Cardiac muscle cell (in vitro differentiated cells and primary cell): ENCODE results near the gene STK26. TPM values are rescaled to one million over a fixed set of nuclear protein-coding genes. Genes with fewer than 3 reads are reported as not detected.

ENCODE experiments used
- DNase-seq, 2 donors: peaks; one replicate each; pipeline versions ENCODE4 v3.0.0 to v3.0.0-alpha.2; 2010 to 2017; ENCODE audit warnings: low read depth in 1 of 2, low spot score in 1 of 2
- H3K27ac ChIP-seq: fragments of 200-600 bp; sonication (generic); 2 replicates; pipeline ENCODE4 v1.5.1; 2016
- H3K27me3 ChIP-seq: fragments of 200-600 bp; sonication (generic); 2 replicates; pipeline ENCODE4 v1.6.0; 2016; ENCODE audit warnings: control low read depth
- H3K36me3 ChIP-seq: fragments of 200-600 bp; sonication (generic); 2 replicates; pipeline ENCODE4 v1.5.1; 2016; ENCODE audit warnings: control low read depth
- H3K4me1 ChIP-seq: fragments of 200-600 bp; sonication (generic); 2 replicates; pipeline ENCODE4 v1.8.1; 2017; ENCODE audit warnings: low read depth, mild to moderate bottlenecking, mixed run types
- H3K4me3 ChIP-seq: fragments of 200-600 bp; sonication (generic); 2 replicates; pipeline ENCODE4 v1.5.1; 2016; ENCODE audit warnings: mild to moderate bottlenecking
- H3K9me3 ChIP-seq: fragments of 200-600 bp; sonication (generic); 2 replicates; pipeline ENCODE4 v1.5.1; 2017; ENCODE audit warnings: low read depth, mild to moderate bottlenecking, control low read depth
- polyA plus RNA-seq: library from polyadenylated mRNA; unstranded; fragments of >200 nt; fragmentation: Nextera tagmentation; extraction: Ambion mirVana; gene quantifications from 2 replicates; pipeline ENCODE4 v1.2.1, GENCODE V29; 2016
- total RNA-seq: library from RNA; depleted of rRNA; stranded (reverse); fragments of >200 nt; gene quantifications from 2 replicates; pipeline ENCODE4 v1.2.3, GENCODE V29; 2016
- TF ChIP-seq, protein P1 (sequence below): IDR thresholded peaks from 2 replicates; pipeline ENCODE4 v1.5.1; 2012; ENCODE audit warnings: low read depth, mild to moderate bottlenecking, low read length

STK26 gene
- total and polyA plus RNA-seq, 2 experiments from 2014 or later: 86.1 to 112 TPM

DNA sequence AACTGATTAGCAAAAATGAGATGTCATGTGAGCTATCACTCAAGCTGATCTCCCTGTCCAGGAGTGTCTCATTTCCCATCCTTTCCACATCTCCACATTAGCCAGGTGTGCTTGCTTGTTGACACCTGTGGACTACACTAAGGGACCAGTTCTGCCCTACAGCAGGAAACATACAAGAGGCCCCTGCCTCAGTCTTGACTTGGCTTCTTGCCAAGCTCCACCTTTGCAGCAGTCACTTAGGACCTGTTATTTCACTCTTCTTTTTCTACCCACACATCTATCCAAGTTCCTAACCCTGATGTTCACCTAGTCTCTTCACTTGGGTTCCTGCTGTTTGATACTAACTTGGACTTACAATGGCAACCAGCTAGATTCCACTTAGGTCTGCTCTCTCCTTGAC lies 91.5 kb downstream of the STK26 start:
- H3K27me3 ChIP-seq: no peaks in the 10 kb centered on the region
- TF ChIP-seq, protein P1, sequence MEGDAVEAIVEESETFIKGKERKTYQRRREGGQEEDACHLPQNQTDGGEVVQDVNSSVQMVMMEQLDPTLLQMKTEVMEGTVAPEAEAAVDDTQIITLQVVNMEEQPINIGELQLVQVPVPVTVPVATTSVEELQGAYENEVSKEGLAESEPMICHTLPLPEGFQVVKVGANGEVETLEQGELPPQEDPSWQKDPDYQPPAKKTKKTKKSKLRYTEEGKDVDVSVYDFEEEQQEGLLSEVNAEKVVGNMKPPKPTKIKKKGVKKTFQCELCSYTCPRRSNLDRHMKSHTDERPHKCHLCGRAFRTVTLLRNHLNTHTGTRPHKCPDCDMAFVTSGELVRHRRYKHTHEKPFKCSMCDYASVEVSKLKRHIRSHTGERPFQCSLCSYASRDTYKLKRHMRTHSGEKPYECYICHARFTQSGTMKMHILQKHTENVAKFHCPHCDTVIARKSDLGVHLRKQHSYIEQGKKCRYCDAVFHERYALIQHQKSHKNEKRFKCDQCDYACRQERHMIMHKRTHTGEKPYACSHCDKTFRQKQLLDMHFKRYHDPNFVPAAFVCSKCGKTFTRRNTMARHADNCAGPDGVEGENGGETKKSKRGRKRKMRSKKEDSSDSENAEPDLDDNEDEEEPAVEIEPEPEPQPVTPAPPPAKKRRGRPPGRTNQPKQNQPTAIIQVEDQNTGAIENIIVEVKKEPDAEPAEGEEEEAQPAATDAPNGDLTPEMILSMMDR: no peak
- no peaks in the 10 kb centered on the region for H3K36me3 ChIP-seq
- no peak overlapping the region for H3K27ac ChIP-seq
- H3K4me1 ChIP-seq: peaks cover 5% of the 10 kb centered on the region
- H3K9me3 ChIP-seq: no peaks in the 10 kb centered on the region
- H3K4me3 ChIP-seq: no peak overlapping the region
- DNase-seq: no peak

DNA sequence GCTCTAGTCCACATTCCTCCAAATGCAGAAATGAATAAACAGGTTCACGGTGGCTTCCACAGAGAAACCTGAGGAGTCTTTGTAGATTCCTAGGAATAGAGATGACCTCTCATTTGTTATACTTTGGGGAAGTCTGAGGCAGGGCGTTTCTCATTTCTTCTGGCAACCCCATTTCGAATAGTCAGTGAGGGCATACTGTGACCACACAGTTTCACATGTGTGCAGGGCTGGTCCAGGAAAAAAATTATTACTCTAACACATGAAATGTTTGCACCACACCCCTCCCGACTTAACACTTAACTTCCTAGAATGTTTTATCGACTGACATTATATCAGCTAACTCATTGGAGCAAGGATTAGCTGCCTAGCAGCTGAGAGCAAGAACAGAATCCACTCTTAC lies 92.7 kb downstream of the STK26 start:
- H3K27ac ChIP-seq: no peak overlapping the region
- H3K4me3 ChIP-seq: no peak overlapping the region
- TF ChIP-seq, protein P1: no peak
- peaks cover 5% of the 10 kb centered on the region for H3K4me1 ChIP-seq
- H3K9me3 ChIP-seq: no peaks in the 10 kb centered on the region
- no peaks in the 10 kb centered on the region for H3K27me3 ChIP-seq
- H3K36me3 ChIP-seq: no peaks in the 10 kb centered on the region
- DNase-seq: no peak

DNA sequence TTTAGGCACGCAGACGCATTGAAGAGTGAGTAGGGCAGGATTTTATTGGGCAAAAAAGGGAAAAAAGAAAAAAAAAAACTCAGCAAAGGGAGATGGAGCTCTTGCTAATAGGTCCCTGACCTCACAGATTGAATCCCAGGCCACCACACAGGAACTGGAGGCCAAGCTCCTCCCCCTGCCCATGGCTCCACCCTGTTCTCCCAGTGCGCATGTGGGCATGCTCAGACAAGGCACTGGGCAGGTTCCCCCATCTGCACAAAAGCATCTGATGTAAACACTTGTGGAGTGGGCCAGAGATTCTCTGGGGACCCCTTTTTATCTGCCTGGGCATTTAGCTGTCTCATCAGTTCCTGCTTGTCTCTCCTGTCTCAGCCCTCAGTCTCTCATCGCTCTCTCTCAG lies 95.3 kb downstream of the STK26 start:
- Histone ChIP-seq H3K9me3 (no peaks in the 10 kb centered on the region), H3K36me3 (no peaks in the 10 kb centered on the region), H3K27me3 (no peaks in the 10 kb centered on the region), H3K4me3 (no peak overlapping the region), H3K27ac (no peak overlapping the region), H3K4me1 (peaks cover 5% of the 10 kb centered on the region)
- TF ChIP-seq, protein P1: no peak
- DNase-seq: no peak

DNA sequence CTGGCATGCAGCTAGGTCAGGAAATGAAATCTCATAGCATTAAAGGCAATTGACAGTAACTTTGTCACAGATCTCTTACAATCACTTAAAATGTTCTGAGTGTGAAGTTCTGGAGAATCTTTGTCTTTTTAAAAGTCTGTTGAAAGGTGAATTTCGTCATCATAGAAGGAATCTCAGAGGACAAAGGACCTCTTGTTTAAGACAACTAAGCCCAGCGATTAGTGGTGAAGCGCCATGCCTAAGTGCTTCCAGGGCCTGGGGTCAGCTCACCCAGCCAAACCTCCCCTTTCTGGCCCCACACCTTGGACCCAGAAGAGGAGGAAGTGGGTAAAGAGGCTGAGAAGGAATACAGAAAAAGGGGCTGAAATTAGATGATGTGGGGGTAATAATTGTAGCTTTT lies 96.2 kb downstream of the STK26 start:
- no peak overlapping the region for H3K27ac ChIP-seq
- no peaks in the 10 kb centered on the region for H3K36me3 ChIP-seq
- TF ChIP-seq, protein P1: no peak
- peaks cover 5% of the 10 kb centered on the region for H3K4me1 ChIP-seq
- H3K9me3 ChIP-seq: no peaks in the 10 kb centered on the region
- no peak overlapping the region for H3K4me3 ChIP-seq
- peak in 1 of 2 donors; percentile 27 for DNase-seq
- no peaks in the 10 kb centered on the region for H3K27me3 ChIP-seq

DNA sequence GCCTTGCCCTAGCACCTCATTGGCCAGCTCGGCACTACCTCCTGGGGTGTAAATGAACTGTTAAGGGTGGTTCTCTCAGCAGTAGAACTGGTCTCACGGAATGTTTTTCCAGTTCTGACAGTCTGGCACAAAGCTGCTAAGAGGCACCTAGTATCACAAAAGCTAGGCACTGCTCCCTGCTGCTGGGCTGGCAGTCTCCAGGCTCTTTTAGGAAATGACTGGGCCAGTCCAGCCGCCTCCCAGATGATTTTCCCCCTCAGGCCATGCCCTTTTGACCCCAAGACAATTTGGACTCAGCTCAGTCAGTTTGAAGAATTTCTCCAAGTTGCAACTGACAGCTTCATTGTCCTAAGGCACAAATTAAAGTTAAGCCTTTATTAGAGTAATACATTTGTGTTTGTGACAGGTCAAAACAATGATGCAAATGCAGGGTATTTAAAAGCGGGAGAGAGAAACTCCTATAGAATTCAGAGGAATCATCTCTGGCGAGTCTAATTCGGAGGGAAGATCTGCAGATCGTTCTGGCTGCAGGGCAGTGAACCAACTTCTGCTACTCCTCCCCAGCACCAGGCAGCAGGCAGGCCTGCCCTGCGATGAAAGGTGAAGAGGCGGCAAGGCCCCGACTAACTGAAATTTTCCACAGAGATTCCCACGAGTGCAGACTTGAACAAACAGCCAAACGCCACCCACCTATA lies 96.9 kb downstream of the STK26 start:
- Histone ChIP-seq H3K27ac (no peak overlapping the region), H3K36me3 (no peaks in the 10 kb centered on the region), H3K4me3 (no peak overlapping the region), H3K9me3 (no peaks in the 10 kb centered on the region), H3K27me3 (no peaks in the 10 kb centered on the region), H3K4me1 (peaks cover 4% of the 10 kb centered on the region)
- TF ChIP-seq, protein P1: no peak
- no peak for DNase-seq

DNA sequence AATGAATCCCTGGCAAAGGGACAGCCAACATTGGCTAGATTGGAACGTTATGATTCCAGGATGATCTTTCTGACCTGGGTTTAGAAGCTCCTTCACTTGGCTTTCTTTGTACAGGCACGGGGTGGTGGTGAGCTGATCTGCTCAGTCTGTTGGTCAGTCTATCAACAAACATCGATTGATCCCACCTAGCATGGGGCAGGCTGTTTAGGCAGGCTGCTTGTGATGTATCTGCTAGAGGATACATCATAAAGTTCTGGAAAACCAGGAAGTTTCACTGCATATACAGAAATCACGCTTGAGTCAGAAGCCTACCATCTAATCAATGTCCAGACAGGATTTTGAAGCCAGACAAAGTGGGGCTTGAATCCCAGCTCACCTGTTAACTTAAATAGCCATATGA lies 97.8 kb downstream of the STK26 start:
- TF ChIP-seq, protein P1: no peak
- H3K4me1 ChIP-seq: no peaks in the 10 kb centered on the region
- DNase-seq: no peak
- H3K27me3 ChIP-seq: no peaks in the 10 kb centered on the region
- no peak overlapping the region for H3K27ac ChIP-seq
- H3K4me3 ChIP-seq: no peak overlapping the region
- H3K9me3 ChIP-seq: no peaks in the 10 kb centered on the region
- no peaks in the 10 kb centered on the region for H3K36me3 ChIP-seq
